ENCODE measurements around the gene CFAP157. TPM values are rescaled to one million over a fixed set of nuclear protein-coding genes. Genes with fewer than 3 reads are reported as not detected.
A peak's percentile ranks its signal among the peaks of the same experiment; 100 is the strongest.

Gene CFAP157
- total and polyA plus RNA-seq, 8 donors: 0.35 to 12.6 (median 8.4) TPM

DNA sequence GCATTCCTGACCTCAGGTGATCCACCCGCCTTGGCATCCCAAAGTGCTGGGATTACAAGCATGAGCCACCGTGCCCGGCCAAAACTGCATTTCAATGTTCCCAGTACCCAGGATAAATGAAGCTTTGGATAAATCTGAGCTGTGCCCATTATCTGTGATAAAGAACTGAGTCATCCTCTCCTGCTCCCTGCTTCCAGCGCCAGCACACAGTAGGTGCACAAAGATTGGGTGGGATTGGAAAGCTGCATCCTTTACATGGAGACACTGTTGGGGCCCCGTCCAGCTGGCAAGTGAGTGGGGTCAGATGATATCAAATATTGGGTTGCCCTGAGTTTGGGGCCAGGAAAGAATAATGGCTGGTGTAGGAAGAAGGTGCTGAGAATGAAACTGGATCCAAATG, 54.3 kb downstream of the CFAP157 start:
- DNase-seq (no peak), ATAC-seq (no peak)
- peak overlapping the region in 1 of 2 donors; percentile 30 for H3K4me3 ChIP-seq
- peaks cover 0 to 28% of the 10 kb centered on the region in 2 donors for H3K36me3 ChIP-seq
- intact Hi-C loops (cut with DNase I): no loop called here
- H3K27me3 ChIP-seq: peaks cover under 1 to 6% of the 10 kb centered on the region in 2 donors
- TF ChIP-seq, protein P1, sequence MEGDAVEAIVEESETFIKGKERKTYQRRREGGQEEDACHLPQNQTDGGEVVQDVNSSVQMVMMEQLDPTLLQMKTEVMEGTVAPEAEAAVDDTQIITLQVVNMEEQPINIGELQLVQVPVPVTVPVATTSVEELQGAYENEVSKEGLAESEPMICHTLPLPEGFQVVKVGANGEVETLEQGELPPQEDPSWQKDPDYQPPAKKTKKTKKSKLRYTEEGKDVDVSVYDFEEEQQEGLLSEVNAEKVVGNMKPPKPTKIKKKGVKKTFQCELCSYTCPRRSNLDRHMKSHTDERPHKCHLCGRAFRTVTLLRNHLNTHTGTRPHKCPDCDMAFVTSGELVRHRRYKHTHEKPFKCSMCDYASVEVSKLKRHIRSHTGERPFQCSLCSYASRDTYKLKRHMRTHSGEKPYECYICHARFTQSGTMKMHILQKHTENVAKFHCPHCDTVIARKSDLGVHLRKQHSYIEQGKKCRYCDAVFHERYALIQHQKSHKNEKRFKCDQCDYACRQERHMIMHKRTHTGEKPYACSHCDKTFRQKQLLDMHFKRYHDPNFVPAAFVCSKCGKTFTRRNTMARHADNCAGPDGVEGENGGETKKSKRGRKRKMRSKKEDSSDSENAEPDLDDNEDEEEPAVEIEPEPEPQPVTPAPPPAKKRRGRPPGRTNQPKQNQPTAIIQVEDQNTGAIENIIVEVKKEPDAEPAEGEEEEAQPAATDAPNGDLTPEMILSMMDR (IDR thresholded peaks at IDR 0.05): no peak
- peak overlapping the region; percentile 26 to 70 for H3K27ac ChIP-seq
- H3K9me3 ChIP-seq: no peaks in the 10 kb centered on the region
- H3K4me1 ChIP-seq: peaks cover 0 to 49% of the 10 kb centered on the region in 2 donors

DNA sequence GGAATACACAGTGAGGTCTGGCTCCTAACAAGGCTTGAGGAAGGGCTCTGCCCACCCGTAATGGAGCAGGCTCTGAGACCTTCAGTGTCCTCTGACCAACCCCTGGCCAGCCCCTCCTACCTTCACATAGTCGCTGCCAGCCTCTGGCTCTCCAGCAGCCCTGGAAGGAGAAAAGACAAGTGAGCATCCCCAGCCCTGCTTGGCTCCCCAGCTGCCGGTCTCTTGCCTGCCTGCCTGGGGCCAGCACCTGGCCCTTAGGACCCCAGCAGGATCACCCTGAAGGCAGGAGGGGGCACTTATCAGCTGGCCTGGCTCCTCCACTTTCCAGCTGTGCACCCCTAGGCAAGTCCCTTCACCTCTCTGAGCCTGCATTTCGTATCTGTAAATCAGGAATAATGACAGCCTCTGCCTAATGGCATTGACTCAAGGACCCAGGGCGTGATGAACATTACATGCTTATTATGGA, 54.7 kb downstream of the CFAP157 start:
- Histone ChIP-seq H3K9me3 (no peaks in the 10 kb centered on the region), H3K36me3 (peaks cover 0 to 28% of the 10 kb centered on the region in 2 donors), H3K4me1 (peaks cover 0 to 54% of the 10 kb centered on the region in 2 donors), H3K27me3 (peaks cover 0 to 1% of the 10 kb centered on the region in 2 donors), H3K4me3 (peak overlapping the region in 1 of 2 donors; percentile 30), H3K27ac (peak overlapping the region; percentile 26 to 70)
- DNase-seq (no peak), ATAC-seq (no peak)
- TF ChIP-seq, protein P1 (IDR thresholded peaks at IDR 0.05): no peak
- intact Hi-C loops (cut with DNase I): no loop called here

DNA sequence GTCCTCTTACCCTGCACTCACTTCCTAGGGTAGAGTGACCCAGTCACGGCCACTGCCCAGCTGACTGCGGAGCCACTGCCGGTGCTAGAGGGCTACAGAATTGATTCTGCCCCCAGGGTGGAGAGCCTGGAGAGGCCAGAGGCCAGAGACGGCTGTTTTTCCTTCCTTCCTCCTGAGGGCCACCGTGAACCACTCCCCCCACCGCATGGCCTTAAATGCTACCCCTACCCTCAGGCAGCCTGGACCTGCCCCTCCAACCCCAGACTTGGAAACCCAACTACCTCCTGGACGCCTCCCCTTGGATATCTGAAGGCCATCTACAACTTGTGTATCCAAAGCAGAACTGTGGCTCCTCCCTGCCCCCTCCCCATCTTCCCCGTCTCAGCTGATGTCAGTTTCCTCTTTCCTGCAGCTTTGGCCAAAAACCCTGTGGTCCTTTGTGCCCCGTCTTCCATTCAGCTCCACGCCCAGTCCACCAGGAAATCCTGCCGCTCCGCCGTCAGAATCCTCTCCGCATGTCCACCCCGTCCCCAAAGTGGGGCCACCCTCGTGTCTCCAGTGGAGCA, 55.4 kb downstream of the CFAP157 start:
- TF ChIP-seq, protein P1 (IDR thresholded peaks at IDR 0.05): no peak
- no peaks in the 10 kb centered on the region for H3K9me3 ChIP-seq
- H3K36me3 ChIP-seq: peaks cover 0 to 32% of the 10 kb centered on the region in 2 donors
- H3K27ac ChIP-seq: peak overlapping the region; percentile 39 to 70
- ATAC-seq (peak; percentile 63), DNase-seq (peak in 2 of 4 donors; percentile 45 to 83)
- H3K27me3 ChIP-seq: no peaks in the 10 kb centered on the region
- intact Hi-C loops (cut with DNase I): no loop called here
- peak overlapping the region in 1 of 2 donors; percentile 30 for H3K4me3 ChIP-seq
- peaks cover 0 to 60% of the 10 kb centered on the region in 2 donors for H3K4me1 ChIP-seq

DNA sequence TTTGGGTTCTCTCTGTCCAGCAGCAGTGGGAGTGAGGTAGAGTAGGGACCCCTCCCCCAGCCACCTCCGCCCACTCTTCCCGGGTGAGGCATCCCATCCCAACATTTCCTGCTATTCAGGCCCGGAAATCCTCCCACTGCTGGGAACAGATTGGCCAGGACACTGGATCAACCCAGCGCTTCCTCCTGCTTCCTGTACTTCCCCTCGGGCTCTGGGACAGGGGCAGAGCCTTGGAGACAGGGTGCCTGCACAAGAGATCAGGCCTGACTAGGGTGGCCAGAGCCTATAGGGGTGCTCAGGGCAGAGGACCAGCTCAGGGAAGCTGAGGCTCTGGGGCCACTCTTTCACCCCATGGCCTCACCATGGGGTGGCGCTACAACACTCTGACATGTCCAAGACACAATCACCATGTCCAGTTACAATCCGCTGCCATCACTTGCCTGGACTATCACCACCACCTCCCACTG, 57.2 kb downstream of the CFAP157 start:
- TF ChIP-seq, protein P1 (IDR thresholded peaks at IDR 0.05): peak; percentile 13 to 49
- Histone ChIP-seq H3K36me3 (peaks cover 0 to 27% of the 10 kb centered on the region in 2 donors), H3K27ac (peak overlapping the region in 1 of 2 donors; percentile 70), H3K4me1 (peaks cover 8 to 78% of the 10 kb centered on the region in 2 donors), H3K9me3 (no peaks in the 10 kb centered on the region), H3K4me3 (no peak overlapping the region), H3K27me3 (no peaks in the 10 kb centered on the region)
- DNase-seq: no peak
- ATAC-seq: peak; percentile 67
- intact Hi-C loops (cut with DNase I): no loop called here

DNA sequence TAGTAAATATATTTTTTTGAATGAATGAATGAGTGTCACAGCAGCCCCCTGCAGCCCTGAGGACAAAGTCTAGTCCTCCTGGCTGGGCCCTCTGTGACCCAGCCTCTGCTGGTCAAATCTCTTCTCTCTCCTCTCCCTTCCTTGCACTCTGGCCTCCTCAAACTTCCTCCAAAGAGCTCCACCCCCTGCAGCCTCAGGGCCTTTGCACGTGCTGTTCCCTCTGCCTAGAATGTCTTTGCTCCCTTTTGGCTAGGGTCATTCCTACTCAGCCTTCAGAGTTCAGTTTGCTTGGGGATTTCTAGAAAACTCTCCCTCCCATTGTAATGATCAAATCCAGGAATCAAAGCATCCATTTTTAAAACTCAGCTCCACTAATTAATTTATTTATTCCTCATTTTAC, 58.6 kb downstream of the CFAP157 start:
- no peak for DNase-seq
- peaks cover 8 to 93% of the 10 kb centered on the region in 2 donors for H3K4me1 ChIP-seq
- H3K27me3 ChIP-seq: no peaks in the 10 kb centered on the region
- ATAC-seq: no peak
- TF ChIP-seq, protein P1 (IDR thresholded peaks at IDR 0.05): no peak
- H3K4me3 ChIP-seq: no peak overlapping the region
- peak overlapping the region in 1 of 2 donors; percentile 70 for H3K27ac ChIP-seq
- peaks cover 0 to 21% of the 10 kb centered on the region in 2 donors for H3K36me3 ChIP-seq
- no peaks in the 10 kb centered on the region for H3K9me3 ChIP-seq
- intact Hi-C loops (cut with DNase I): no loop called here

Other genes starting within 250 kb of the CFAP157 start
- gene STXBP1, start 94.7 kb upstream of the CFAP157 start, total RNA-seq: 10 to 100 TPM; 63.0 to 76.7 TPM
- gene STXBP1, start 94.7 kb upstream of the CFAP157 start, polyA plus RNA-seq (ENCODE audit: insufficient read length in 6 of 6): 10 to 100 TPM; 40.7 to 50.0 (median 48.1) TPM
- 10 to 100 TPM; 17.1 to 20.2 TPM for gene PTRH1, start 8.7 kb downstream of the CFAP157 start, total RNA-seq
- gene PTRH1, start 8.7 kb downstream of the CFAP157 start, polyA plus RNA-seq (ENCODE audit: insufficient read length in 6 of 6): 10 to 100 TPM in 1 of 6 donors, 1 to 10 TPM in 5; 3.6 to 10.3 (median 6.5) TPM
- gene TTC16, start 9.1 kb downstream of the CFAP157 start, total RNA-seq: 1 to 10 TPM in 1 of 2 donors, under 1 TPM in 1; 0.15 to 1.0 TPM
- 1 to 10 TPM in 1 of 6 donors, under 1 TPM in 5; 0.29 to 1.4 (median 0.78) TPM for gene TTC16, start 9.1 kb downstream of the CFAP157 start, polyA plus RNA-seq (ENCODE audit: insufficient read length in 6 of 6)
- gene TOR2A, start 28.3 kb downstream of the CFAP157 start, total RNA-seq: 10 to 100 TPM; 19.5 to 21.8 TPM
- gene TOR2A, start 28.3 kb downstream of the CFAP157 start, polyA plus RNA-seq (ENCODE audit: insufficient read length in 6 of 6): 10 to 100 TPM; 10.6 to 16.4 (median 13.2) TPM
- 10 to 100 TPM; 21.7 to 41.9 TPM for gene SH2D3C, start 71.7 kb downstream of the CFAP157 start, total RNA-seq
- gene SH2D3C, start 71.7 kb downstream of the CFAP157 start, polyA plus RNA-seq (ENCODE audit: insufficient read length in 6 of 6): 10 to 100 TPM; 25.1 to 38.3 (median 32.6) TPM
- 10 to 100 TPM; 78.8 to 83.4 TPM for gene CDK9, start 79.0 kb downstream of the CFAP157 start, total RNA-seq
- gene CDK9, start 79.0 kb downstream of the CFAP157 start, polyA plus RNA-seq (ENCODE audit: insufficient read length in 6 of 6): 10 to 100 TPM; 56.0 to 68.7 (median 61.1) TPM
- 10 to 100 TPM; 59.3 to 97.4 TPM for gene FPGS, start 95.9 kb downstream of the CFAP157 start, total RNA-seq
- 10 to 100 TPM; 38.8 to 61.0 (median 48.5) TPM for gene FPGS, start 95.9 kb downstream of the CFAP157 start, polyA plus RNA-seq (ENCODE audit: insufficient read length in 6 of 6)
- 100 to 1,000 TPM; 173 to 354 TPM for gene ENG, start 147.7 kb downstream of the CFAP157 start, total RNA-seq
- 100 to 1,000 TPM in 1 of 6 donors, 10 to 100 TPM in 5; 71.8 to 120 (median 88.1) TPM for gene ENG, start 147.7 kb downstream of the CFAP157 start, polyA plus RNA-seq (ENCODE audit: insufficient read length in 6 of 6)
- 100 to 1,000 TPM; 111 to 264 TPM for gene AK1, start 170.7 kb downstream of the CFAP157 start, total RNA-seq
- gene AK1, start 170.7 kb downstream of the CFAP157 start, polyA plus RNA-seq (ENCODE audit: insufficient read length in 6 of 6): 10 to 100 TPM; 47.3 to 93.5 (median 63.8) TPM
- 10 to 100 TPM; 43.5 to 57.0 TPM for gene ST6GALNAC6, start 192.6 kb downstream of the CFAP157 start, total RNA-seq
- gene ST6GALNAC6, start 192.6 kb downstream of the CFAP157 start, polyA plus RNA-seq (ENCODE audit: insufficient read length in 6 of 6): 10 to 100 TPM; 44.1 to 53.5 (median 48.6) TPM
- gene ST6GALNAC4, start 210.1 kb downstream of the CFAP157 start, total RNA-seq: 10 to 100 TPM; 62.5 to 89.9 TPM
- gene ST6GALNAC4, start 210.1 kb downstream of the CFAP157 start, polyA plus RNA-seq (ENCODE audit: insufficient read length in 6 of 6): 10 to 100 TPM; 20.7 to 31.5 (median 24.3) TPM
- gene PIP5KL1, start 223.8 kb downstream of the CFAP157 start, total RNA-seq: 1 to 10 TPM; 3.8 to 6.7 TPM
- gene PIP5KL1, start 223.8 kb downstream of the CFAP157 start, polyA plus RNA-seq (ENCODE audit: insufficient read length in 6 of 6): 1 to 10 TPM; 2.7 to 7.9 (median 5.0) TPM
- gene DPM2, start 230.9 kb downstream of the CFAP157 start, total RNA-seq: 10 to 100 TPM; 38.6 to 47.6 TPM
- gene DPM2, start 230.9 kb downstream of the CFAP157 start, polyA plus RNA-seq (ENCODE audit: insufficient read length in 6 of 6): 10 to 100 TPM; 32.1 to 38.5 (median 34.6) TPM

Measured in left lung (tissue), 10 donors.